Endothelial cell of umbilical vein (primary cell): ENCODE data around the gene SORCS3. TPM values are rescaled to one million over a fixed set of nuclear protein-coding genes. Genes with fewer than 3 reads are reported as not detected.

Source experiments
- BruUV-seq: library from RNA; stranded (reverse); fragments of 400-500 nt; replicated peaks from 2 replicates; lab custom pipeline; 2021; lab: Mats Ljungman, UMichigan
- CTCF ChIA-PET: fragments of 300-600, 350-600 bp; sonication (Branson Sonifier 250); formaldehyde crosslinking; loops from one replicate; lab custom pipeline; 2021; ENCODE audit warnings: antibody characterized with exemption, inconsistent platforms; lab: Charles Lee
- POLR2A ChIA-PET: fragments of 300-600, 350-600 bp; sonication (Branson Sonifier 250); formaldehyde crosslinking; loops from one replicate; lab custom pipeline; 2021; ENCODE audit warnings: antibody characterized with exemption, inconsistent platforms; lab: Charles Lee
- DNase-seq: peaks from one replicate; pipeline ENCODE4 v3.0.0-alpha.2; 2011; ENCODE audit warnings: low read depth, low spot score
- FAIRE-seq: peaks from 2 replicates; lab custom pipeline; 2011; peaks lifted over from hg19 to GRCh38; lab: Jason Lieb, UNC
- H2AFZ ChIP-seq: 2 replicates; pipeline ENCODE4 v1.6.0; 2012; ENCODE audit warnings: low read depth, low read length, control low read depth, inconsistent platforms
- H3K27ac ChIP-seq: 2 replicates; pipeline ENCODE4 v1.5.1; 2011; ENCODE audit warnings: low read depth, mild to moderate bottlenecking, control low read depth, low read length, moderate library complexity; ENCODE audit not compliant: insufficient read depth
- H3K27me3 ChIP-seq, 2 experiments: 2 replicates each; pipeline versions ENCODE4 v1.6.0 to v1.6.1; 2011; ENCODE audit warnings: low read length in 2 of 2, mixed read lengths in 1 of 2; ENCODE audit not compliant: control insufficient read depth in 2 of 2, insufficient read depth in 2 of 2
- H3K36me3 ChIP-seq, 2 experiments: 2 replicates in 1 of 2; 3 replicates in 1 of 2; pipeline ENCODE4 v1.5.1; 2011; ENCODE audit warnings: low read length in 2 of 2, mild to moderate bottlenecking in 1 of 2, moderate library complexity in 1 of 2; ENCODE audit not compliant: control insufficient read depth in 2 of 2, insufficient read depth in 2 of 2; ENCODE audit errors: extremely low read depth in 1 of 2
- H3K4me1 ChIP-seq: 3 replicates; pipeline ENCODE4 v1.5.1; 2011; ENCODE audit warnings: mild to moderate bottlenecking, low read length; ENCODE audit not compliant: control insufficient read depth, insufficient read depth; ENCODE audit errors: extremely low read depth
- H3K4me2 ChIP-seq: 2 replicates; pipeline ENCODE4 v1.6.1; 2011; ENCODE audit warnings: low read length, control low read depth, mixed read lengths; ENCODE audit not compliant: insufficient read depth
- H3K4me3 ChIP-seq, 3 experiments: fragments of 200-600 bp in 1 of 3; sonication (generic), shearing (Covaris generic) in 1 of 3; replicated peaks in 1 of 3; 2 replicates each; pipeline ENCODE4 v1.5.1; 2011 to 2016; ENCODE audit warnings: control low read depth in 3 of 3, low read length in 3 of 3, mild to moderate bottlenecking in 2 of 3, inconsistent platforms in 1 of 3, low read depth in 1 of 3, moderate library complexity in 1 of 3; ENCODE audit not compliant: insufficient read depth in 1 of 3
- H3K79me2 ChIP-seq: 2 replicates; pipeline ENCODE4 v1.6.0; 2012; ENCODE audit warnings: low read length, inconsistent platforms; ENCODE audit not compliant: control insufficient read depth, insufficient read depth
- H3K9ac ChIP-seq: replicated peaks from 2 replicates; pipeline ENCODE3; 2011; ENCODE audit warnings: low read length, control low read depth; ENCODE audit not compliant: insufficient read depth; ENCODE audit errors: extremely low read depth
- H3K9me1 ChIP-seq: replicated peaks from 3 replicates; pipeline ENCODE4 v1.6.0; 2011; ENCODE audit warnings: mild to moderate bottlenecking, low read length; ENCODE audit not compliant: control insufficient read depth, insufficient read depth; ENCODE audit errors: extremely low read depth
- H3K9me3 ChIP-seq: replicated peaks from 2 replicates; pipeline ENCODE4 v1.5.1; 2012; ENCODE audit warnings: low read length, inconsistent platforms; ENCODE audit not compliant: control insufficient read depth, insufficient read depth
- H4K20me1 ChIP-seq: replicated peaks from 2 replicates; pipeline ENCODE3; 2011; ENCODE audit warnings: mild to moderate bottlenecking, low read length; ENCODE audit not compliant: control insufficient read depth, insufficient read depth; ENCODE audit errors: extremely low read depth
- CTCF ChIP-seq, 2 donors: IDR thresholded peaks; 1 replicate in 1 of 2; 2 replicates in 1 of 2; pipeline ENCODE4 v1.5.1; 2011; ENCODE audit warnings: low read length in 2 of 2, mild to moderate bottlenecking in 2 of 2, moderate library complexity in 2 of 2, control low read depth in 1 of 2, inconsistent platforms in 1 of 2, low read depth in 1 of 2; ENCODE audit not compliant: insufficient read depth in 1 of 2; ENCODE audit errors: extremely low read depth in 1 of 2
- EZH2 ChIP-seq: IDR thresholded peaks from 2 replicates; pipeline ENCODE4 v1.6.1; 2012; ENCODE audit warnings: borderline replicate concordance, low read depth, mild to moderate bottlenecking, moderate library complexity, low read length, inconsistent platforms; ENCODE audit not compliant: severe bottlenecking
- FOS ChIP-seq: IDR thresholded peaks from 2 replicates; pipeline ENCODE4 v1.6.1; 2011; ENCODE audit warnings: mild to moderate bottlenecking, low read length, moderate library complexity, borderline replicate concordance; ENCODE audit not compliant: insufficient read depth
- GATA2 ChIP-seq: IDR thresholded peaks from 2 replicates; pipeline ENCODE4 v1.7.0; 2011; ENCODE audit warnings: low read depth, mild to moderate bottlenecking, moderate library complexity, mixed read lengths, low read length; ENCODE audit not compliant: insufficient read length, insufficient read depth
- JUN ChIP-seq: IDR thresholded peaks from 2 replicates; pipeline ENCODE4 v1.6.1; 2011; ENCODE audit warnings: borderline replicate concordance, low read depth; ENCODE audit not compliant: insufficient read length, insufficient read depth
- MYC ChIP-seq: IDR thresholded peaks from one replicate; pipeline ENCODE4 v1.6.1; 2011; ENCODE audit warnings: mild to moderate bottlenecking, low read depth, low read length
- POLR2A ChIP-seq: IDR thresholded peaks from 2 replicates; pipeline ENCODE4 v1.6.1; 2012; ENCODE audit warnings: low read depth, mild to moderate bottlenecking, control low read depth, low read length
- POLR2AphosphoS5 ChIP-seq: IDR thresholded peaks from 2 replicates; pipeline ENCODE4 v1.6.1; 2012; ENCODE audit warnings: low read depth, mild to moderate bottlenecking, control low read depth, low read length, moderate library complexity; ENCODE audit not compliant: insufficient read depth
- dilution Hi-C: fragments of 300-500 bp; cut with MboI; formaldehyde crosslinking; loops from one replicate; pipeline ENCODE4 v1.15.0; 2019; ENCODE audit warnings: low sequenced_read_pairs; ENCODE audit not compliant: extremely low pct_ligation_motif_present
- intact Hi-C: fragments of 100-400 bp; cut with micrococcal nuclease; formaldehyde crosslinking; loops from one replicate; pipeline ENCODE4 v1.10.0; 2022
- polyA plus RNA-seq, 4 experiments: library from polyadenylated mRNA; depleted of rRNA in 3 of 4; stranded (reverse) in 3 of 4; unstranded in 1 of 4; fragments of >200 nt; gene quantifications; 2 replicates each; pipeline versions ENCODE4 v1.2.1 to v1.2.3, GENCODE V29; 2011 to 2012; ENCODE audit warnings: missing spikeins in 1 of 4
- total RNA-seq: library from RNA; stranded (reverse); gene quantifications from 2 replicates; pipeline ENCODE4 v1.2.3, GENCODE V29; 2021
- TF ChIP-seq, protein P1 (sequence below): IDR thresholded peaks from 2 replicates; pipeline ENCODE4 v1.6.1; 2011; ENCODE audit not compliant: insufficient read depth, insufficient read length

SORCS3 gene
- total and polyA plus RNA-seq, 2 donors (not counting 3 experiments of a cell fraction or from before 2014, with no cell fraction given): not detected

GRCh38 chr10:104966563-104967297, 325.6 kb downstream of the SORCS3 start:
- Histone ChIP-seq H3K27ac (no peak overlapping the region), H3K9me3 (no peaks in the 10 kb centered on the region), H4K20me1 (no peaks in the 10 kb centered on the region), H3K27me3 (no peaks in the 10 kb centered on the region), H3K36me3 (no peaks in the 10 kb centered on the region), H3K4me3 (no peak overlapping the region), H3K79me2 (no peaks in the 10 kb centered on the region), H3K9me1 (no peaks in the 10 kb centered on the region), H3K9ac (no peak overlapping the region), H3K4me1 (no peaks in the 10 kb centered on the region), H3K4me2 (no peak overlapping the region), H2AFZ (no peak overlapping the region)
- BruUV-seq: no TSS peak
- POLR2A ChIA-PET: no interaction called here
- dilution Hi-C loops (no loop called here), intact Hi-C loops (no loop called here)
- TF ChIP-seq MYC (no peak), CTCF (IDR thresholded peaks at IDR 0.05; ENCODE audit: extremely low read depth in 1 of 2, insufficient read depth in 1 of 2, low read depth in 1 of 2, low read length in 2 of 2) (no peak), GATA2 (no peak), POLR2A (no peak), JUN (no peak), EZH2 (no peak), POLR2AphosphoS5 (no peak), FOS (no peak)
- TF ChIP-seq, protein P1, sequence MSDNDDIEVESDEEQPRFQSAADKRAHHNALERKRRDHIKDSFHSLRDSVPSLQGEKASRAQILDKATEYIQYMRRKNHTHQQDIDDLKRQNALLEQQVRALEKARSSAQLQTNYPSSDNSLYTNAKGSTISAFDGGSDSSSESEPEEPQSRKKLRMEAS: no peak
- FAIRE-seq: no peak
- CTCF ChIA-PET: no interaction called here
- no peak for DNase-seq
